ENCODE data around the gene PTGER4.

Gene PTGER4

GRCh38 chr5:40680741-40681362 is 1.1 kb downstream of the PTGER4 start:
- Histone ChIP-seq H3K9me3 (ENCODE audit: control insufficient read depth, insufficient read depth, low read length) (no peaks in the 10 kb centered on the region), H3K27me3 (ENCODE audit: control insufficient read depth, low read length) (peaks cover 33% of the 10 kb centered on the region), H4K20me1 (ENCODE audit: control insufficient read depth, insufficient read depth, low read depth, low read length) (no peaks in the 10 kb centered on the region), H3K4me1 (ENCODE audit: control insufficient read depth, low read length) (peaks cover 56% of the 10 kb centered on the region), H3K36me3 (ENCODE audit: control insufficient read depth, low read length) (no peaks in the 10 kb centered on the region), H3K4me3 (ENCODE audit: low read length) (peak overlapping the region; percentile 86), H3F3A (ENCODE audit: control insufficient read depth, insufficient read depth) (peaks cover 16% of the 10 kb centered on the region), H3K79me2 (ENCODE audit: control insufficient read depth, low read length) (no peaks in the 10 kb centered on the region), H3K9me2 (replicated peaks; ENCODE audit: control insufficient read depth, low read length) (no peaks in the 10 kb centered on the region), H3K27ac (ENCODE audit: low read depth, low read length) (no peak overlapping the region), H3K4me2 (ENCODE audit: low read length) (peak overlapping the region; percentile 93)
- peak; percentile 29 for TF ChIP-seq CTCF (IDR thresholded peaks at IDR 0.05; ENCODE audit: low read depth, low read length, poor library complexity, severe bottlenecking)
- no peak for TF ChIP-seq EZH2phosphoT487 (IDR thresholded peaks at IDR 0.05; ENCODE audit: borderline replicate concordance, low read length)

GRCh38 chr5:40681363-40682153 is 1.8 kb downstream of the PTGER4 start:
- Histone ChIP-seq H3K9me2 (replicated peaks; ENCODE audit: control insufficient read depth, low read length) (no peaks in the 10 kb centered on the region), H3K79me2 (ENCODE audit: control insufficient read depth, low read length) (no peaks in the 10 kb centered on the region), H3K4me3 (ENCODE audit: low read length) (peak overlapping the region; percentile 86), H3F3A (ENCODE audit: control insufficient read depth, insufficient read depth) (peaks cover 16% of the 10 kb centered on the region), H3K9me3 (ENCODE audit: control insufficient read depth, insufficient read depth, low read length) (no peaks in the 10 kb centered on the region), H3K36me3 (ENCODE audit: control insufficient read depth, low read length) (no peaks in the 10 kb centered on the region), H4K20me1 (ENCODE audit: control insufficient read depth, insufficient read depth, low read depth, low read length) (no peaks in the 10 kb centered on the region), H3K4me1 (ENCODE audit: control insufficient read depth, low read length) (peaks cover 56% of the 10 kb centered on the region), H3K27ac (ENCODE audit: low read depth, low read length) (no peak overlapping the region), H3K4me2 (ENCODE audit: low read length) (peak overlapping the region; percentile 93), H3K27me3 (ENCODE audit: control insufficient read depth, low read length) (peaks cover 31% of the 10 kb centered on the region)
- TF ChIP-seq CTCF (IDR thresholded peaks at IDR 0.05; ENCODE audit: low read depth, low read length, poor library complexity, severe bottlenecking) (no peak), EZH2phosphoT487 (IDR thresholded peaks at IDR 0.05; ENCODE audit: borderline replicate concordance, low read length) (no peak)

GRCh38 chr5:40682154-40683017 is 2.7 kb downstream of the PTGER4 start:
- peak overlapping the region; percentile 86 for H3K4me3 ChIP-seq (ENCODE audit: low read length)
- no peaks in the 10 kb centered on the region for H3K9me2 ChIP-seq (replicated peaks; ENCODE audit: control insufficient read depth, low read length)
- peak overlapping the region; percentile 93 for H3K4me2 ChIP-seq (ENCODE audit: low read length)
- peaks cover 16% of the 10 kb centered on the region for H3F3A ChIP-seq (ENCODE audit: control insufficient read depth, insufficient read depth)
- no peaks in the 10 kb centered on the region for H3K9me3 ChIP-seq (ENCODE audit: control insufficient read depth, insufficient read depth, low read length)
- no peak overlapping the region for H3K27ac ChIP-seq (ENCODE audit: low read depth, low read length)
- H3K79me2 ChIP-seq (ENCODE audit: control insufficient read depth, low read length), result no peaks in the 10 kb centered on the region
- peaks cover 56% of the 10 kb centered on the region for H3K4me1 ChIP-seq (ENCODE audit: control insufficient read depth, low read length)
- TF ChIP-seq EZH2phosphoT487 (IDR thresholded peaks at IDR 0.05; ENCODE audit: borderline replicate concordance, low read length) (no peak), CTCF (IDR thresholded peaks at IDR 0.05; ENCODE audit: low read depth, low read length, poor library complexity, severe bottlenecking) (no peak)
- no peaks in the 10 kb centered on the region for H3K36me3 ChIP-seq (ENCODE audit: control insufficient read depth, low read length)
- H4K20me1 ChIP-seq (ENCODE audit: control insufficient read depth, insufficient read depth, low read depth, low read length), result no peaks in the 10 kb centered on the region
- peaks cover 28% of the 10 kb centered on the region for H3K27me3 ChIP-seq (ENCODE audit: control insufficient read depth, low read length)
